H1 (cell line): Measurements from ENCODE around the gene PCF11. TPM values are rescaled to one million over a fixed set of nuclear protein-coding genes. Genes with fewer than 3 reads are reported as not detected.

Experiments used
- CREB1 ChIP-seq: IDR thresholded peaks from 2 replicates; pipeline ENCODE4 v1.6.1; 2012; ENCODE audit warnings: inconsistent platforms
- EGR1 ChIP-seq: IDR thresholded peaks from 2 replicates; pipeline ENCODE4 v1.6.1; 2011; ENCODE audit warnings: low read depth, low read length, borderline replicate concordance
- HDAC2 ChIP-seq, 2 experiments: fragments of 300-600 bp in 1 of 2; sonication (generic) in 1 of 2; IDR thresholded peaks; 2 replicates each; pipeline ENCODE4 v1.6.1; 2011 to 2012; ENCODE audit warnings: low read depth in 2 of 2, low read length in 2 of 2, mild to moderate bottlenecking in 2 of 2, moderate library complexity in 2 of 2, borderline replicate concordance in 1 of 2, inconsistent platforms in 1 of 2
- JUN ChIP-seq: IDR thresholded peaks from 2 replicates; pipeline ENCODE4 v1.6.1; 2011; ENCODE audit warnings: low read depth, mild to moderate bottlenecking, improper control_type of control experiment, low read length
- JUND ChIP-seq: IDR thresholded peaks from 2 replicates; pipeline ENCODE4 v1.6.1; 2011; ENCODE audit warnings: mild to moderate bottlenecking, improper control_type of control experiment, low read length
- RNF2 ChIP-seq: fragments of 200-900, 300-1000 bp; sonication (generic); IDR thresholded peaks from 2 replicates; pipeline ENCODE4 v1.7.1; 2016; ENCODE audit warnings: borderline replicate concordance, low read depth, mild to moderate bottlenecking, antibody characterized with exemption, low read length; ENCODE audit not compliant: poor library complexity, severe bottlenecking; ENCODE audit errors: missing control alignments
- RXRA ChIP-seq: IDR thresholded peaks from 2 replicates; pipeline ENCODE4 v1.6.1; 2011; ENCODE audit warnings: low read depth, mild to moderate bottlenecking, low read length, moderate library complexity; ENCODE audit not compliant: insufficient read depth
- SP1 ChIP-seq: IDR thresholded peaks from 2 replicates; pipeline ENCODE4 v1.6.1; 2011; ENCODE audit warnings: low read depth, low read length
- polyA plus RNA-seq, 7 experiments: library from polyadenylated mRNA; depleted of rRNA in 3 of 7; stranded (reverse) in 5 of 7; unstranded in 2 of 7; fragments of >200 nt in 5 of 7; fragments of 200-250 nt in 2 of 7; gene quantifications; 1 replicate in 5 of 7; 2 replicates in 1 of 7; 4 replicates in 1 of 7; pipeline versions ENCODE4 v1.2.1 to v1.2.3, GENCODE V29; 2011 to 2013; ENCODE audit warnings: missing spikeins in 2 of 7, mixed read lengths in 2 of 7
- total RNA-seq: library from RNA; stranded (reverse); fragmentation: NEBNext Ultra II Directional; extraction: Animal tissue kit (Norgen Biotek cat#: 25700); gene quantifications from 2 replicates; pipeline ENCODE4 v1.2.1, GENCODE V29; 2021
- TF ChIP-seq, protein P1 (sequence below): IDR thresholded peaks from 2 replicates; pipeline ENCODE4 v1.6.1; 2012; ENCODE audit warnings: inconsistent platforms
- TF ChIP-seq, protein P2 (sequence below): IDR thresholded peaks from 2 replicates; pipeline ENCODE4 v1.6.1; 2012; ENCODE audit warnings: low read length, inconsistent platforms

PCF11 gene
- total and polyA plus RNA-seq, 2 of the 8 experiments (the other 6 are each of a cell fraction or from before 2014, with no cell fraction given): 25.1 to 47.7 TPM

DNA sequence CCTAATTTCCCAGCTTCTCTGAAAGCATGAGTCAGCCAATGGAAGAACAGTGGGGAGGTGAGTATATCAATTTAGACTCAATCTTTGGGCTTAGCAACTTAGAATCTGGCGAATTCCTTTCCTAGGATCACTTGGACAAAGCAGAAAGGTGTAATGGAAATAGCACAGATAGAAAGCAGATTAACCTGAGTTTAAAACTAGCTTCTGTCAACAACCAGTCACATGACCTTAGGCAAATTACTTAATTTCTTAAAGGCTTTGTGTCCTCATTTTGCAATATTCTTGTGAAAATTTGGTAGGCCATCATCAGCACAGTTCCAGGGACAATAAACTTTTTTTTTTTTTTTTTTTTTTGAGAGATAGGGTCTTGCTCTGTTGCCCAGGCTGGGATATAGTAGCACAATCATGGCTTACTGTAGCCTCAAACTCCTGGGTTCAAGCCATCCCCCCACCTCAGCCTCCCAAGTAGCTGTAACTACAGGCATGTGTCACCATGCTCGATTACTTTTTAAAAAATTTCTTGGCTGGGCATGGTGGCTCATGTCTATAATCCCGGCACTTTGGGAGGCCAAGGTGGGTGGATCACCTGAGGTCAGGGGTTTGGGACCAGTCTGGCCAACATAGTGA is 40.8 kb upstream of the PCF11 start (continued):
- TF ChIP-seq HDAC2 (IDR thresholded peaks at IDR 0.05; ENCODE audit: borderline replicate concordance in 1 of 2, low read depth in 2 of 2, low read length in 2 of 2): no peak
- no peak for TF ChIP-seq EGR1
- TF ChIP-seq, protein P1, sequence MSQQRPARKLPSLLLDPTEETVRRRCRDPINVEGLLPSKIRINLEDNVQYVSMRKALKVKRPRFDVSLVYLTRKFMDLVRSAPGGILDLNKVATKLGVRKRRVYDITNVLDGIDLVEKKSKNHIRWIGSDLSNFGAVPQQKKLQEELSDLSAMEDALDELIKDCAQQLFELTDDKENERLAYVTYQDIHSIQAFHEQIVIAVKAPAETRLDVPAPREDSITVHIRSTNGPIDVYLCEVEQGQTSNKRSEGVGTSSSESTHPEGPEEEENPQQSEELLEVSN: no peak
- no peak for TF ChIP-seq RXRA
- TF ChIP-seq CREB1: no peak
- no peak for TF ChIP-seq RNF2
- TF ChIP-seq, protein P2, sequence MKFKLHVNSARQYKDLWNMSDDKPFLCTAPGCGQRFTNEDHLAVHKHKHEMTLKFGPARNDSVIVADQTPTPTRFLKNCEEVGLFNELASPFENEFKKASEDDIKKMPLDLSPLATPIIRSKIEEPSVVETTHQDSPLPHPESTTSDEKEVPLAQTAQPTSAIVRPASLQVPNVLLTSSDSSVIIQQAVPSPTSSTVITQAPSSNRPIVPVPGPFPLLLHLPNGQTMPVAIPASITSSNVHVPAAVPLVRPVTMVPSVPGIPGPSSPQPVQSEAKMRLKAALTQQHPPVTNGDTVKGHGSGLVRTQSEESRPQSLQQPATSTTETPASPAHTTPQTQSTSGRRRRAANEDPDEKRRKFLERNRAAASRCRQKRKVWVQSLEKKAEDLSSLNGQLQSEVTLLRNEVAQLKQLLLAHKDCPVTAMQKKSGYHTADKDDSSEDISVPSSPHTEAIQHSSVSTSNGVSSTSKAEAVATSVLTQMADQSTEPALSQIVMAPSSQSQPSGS: no peak
- TF ChIP-seq SP1: no peak
- TF ChIP-seq JUN: no peak
- TF ChIP-seq JUND: no peak
- TF ChIP-seq, all 59 proteins: peak for 0
